ENCODE measurements around the gene OARD1. TPM values are rescaled to one million over a fixed set of nuclear protein-coding genes. Genes with fewer than 3 reads are reported as not detected.

The OARD1 gene
- total and polyA plus RNA-seq, 2 donors, result 16.9 to 26.3 TPM

- 96% methylated on average over 4 of the region's 4 CpGs for WGBS
- no peak overlapping the region for H3K27ac ChIP-seq (ENCODE audit: low read depth)
- DNase-seq (ENCODE audit: extremely low spot score), result no peak
Measured at GRCh38 chr6:41088451-41088850, 16.3 kb upstream of the OARD1 start.

GRCh38 chr6:41085182-41085581 lies 13.0 kb upstream of the OARD1 start:
- no peak for DNase-seq (ENCODE audit: extremely low spot score)
- peaks cover 3% of the 10 kb centered on the region for H3K36me3 ChIP-seq (ENCODE audit: insufficient read depth)
- H3K4me3 ChIP-seq (ENCODE audit: low read depth, low read length), result no peak overlapping the region
- no peak overlapping the region for H3K27ac ChIP-seq (ENCODE audit: low read depth)
- no peaks in the 10 kb centered on the region for H3K4me1 ChIP-seq (ENCODE audit: insufficient read depth)

More at GRCh38 chr6:41088451-41088850, 16.3 kb upstream of the OARD1 start:
- Histone ChIP-seq H3K4me3 (ENCODE audit: low read depth, low read length) (no peak overlapping the region), H3K4me1 (ENCODE audit: insufficient read depth) (no peaks in the 10 kb centered on the region), H3K36me3 (ENCODE audit: insufficient read depth) (peaks cover 6% of the 10 kb centered on the region)

- Histone ChIP-seq H3K27ac (ENCODE audit: low read depth) (no peak overlapping the region), H3K4me1 (ENCODE audit: insufficient read depth) (no peaks in the 10 kb centered on the region), H3K4me3 (ENCODE audit: low read depth, low read length) (no peak overlapping the region), H3K36me3 (ENCODE audit: insufficient read depth) (peaks cover 3% of the 10 kb centered on the region)
- DNase-seq (ENCODE audit: extremely low spot score), result no peak
Measured at GRCh38 chr6:41083072-41083471, 10.9 kb upstream of the OARD1 start.

- Histone ChIP-seq H3K4me1 (ENCODE audit: insufficient read depth) (no peaks in the 10 kb centered on the region), H3K36me3 (ENCODE audit: insufficient read depth) (peaks cover 3% of the 10 kb centered on the region), H3K27ac (ENCODE audit: low read depth) (no peak overlapping the region), H3K4me3 (ENCODE audit: low read depth, low read length) (no peak overlapping the region)
- DNase-seq (ENCODE audit: extremely low spot score), result no peak
- WGBS, result 82% methylated on average over 2 of the region's 2 CpGs
Measured at GRCh38 chr6:41080621-41081020, 8.5 kb upstream of the OARD1 start.

DNA sequence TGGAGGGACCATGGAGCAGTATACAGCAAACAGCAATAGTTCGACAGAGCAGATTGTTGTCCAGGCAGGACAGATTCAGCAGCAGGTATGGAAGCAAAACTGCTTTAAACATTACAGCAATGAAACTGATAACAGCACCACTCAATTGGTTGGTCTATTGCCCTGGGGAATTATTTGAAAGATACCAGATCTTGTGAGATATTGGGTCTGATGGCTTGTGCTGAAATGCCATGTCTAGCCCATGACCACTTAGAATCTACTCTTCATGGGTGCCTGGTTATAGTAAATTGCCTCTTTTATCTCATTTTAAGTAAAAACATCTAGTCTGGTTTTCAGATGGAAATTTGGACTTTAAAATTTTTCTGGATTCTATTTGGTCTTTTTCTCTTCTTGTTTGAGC lies 6.9 kb upstream of the OARD1 start:
- no peak overlapping the region for H3K27ac ChIP-seq (ENCODE audit: low read depth)
- no peak for DNase-seq (ENCODE audit: extremely low spot score)
- 94% methylated on average over 1 of the region's 1 CpG for WGBS
- H3K4me1 ChIP-seq (ENCODE audit: insufficient read depth), result no peaks in the 10 kb centered on the region
- peaks cover 3% of the 10 kb centered on the region for H3K36me3 ChIP-seq (ENCODE audit: insufficient read depth)
- H3K4me3 ChIP-seq (ENCODE audit: low read depth, low read length), result no peak overlapping the region

- no peak for DNase-seq (ENCODE audit: extremely low spot score)
- Histone ChIP-seq H3K27ac (ENCODE audit: low read depth) (no peak overlapping the region), H3K4me1 (ENCODE audit: insufficient read depth) (no peaks in the 10 kb centered on the region), H3K36me3 (ENCODE audit: insufficient read depth) (peaks cover 3% of the 10 kb centered on the region), H3K4me3 (ENCODE audit: low read depth, low read length) (no peak overlapping the region)
- 69% methylated on average over 3 of the region's 3 CpGs for WGBS
Measured at GRCh38 chr6:41078101-41078500, 5.9 kb upstream of the OARD1 start.

DNA sequence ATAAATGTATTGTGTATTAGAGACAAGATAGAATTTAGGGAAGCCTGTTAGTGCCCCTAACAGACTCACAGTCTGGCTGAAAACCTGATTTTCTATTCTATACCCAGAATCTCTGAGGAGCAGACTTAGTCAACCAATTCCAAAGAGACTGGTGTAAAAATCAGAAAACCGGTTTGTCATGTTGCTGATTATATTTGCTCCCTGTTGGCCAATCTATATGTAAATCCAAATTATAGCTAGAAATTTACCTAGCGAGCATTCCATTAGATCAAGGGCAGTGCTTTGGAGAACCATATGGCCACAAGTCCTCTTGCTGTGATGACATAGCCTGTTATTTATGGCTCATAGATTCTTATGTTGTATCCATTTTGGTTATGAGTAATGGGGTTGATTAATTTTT lies 5.4 kb upstream of the OARD1 start:
- no peak for DNase-seq (ENCODE audit: extremely low spot score)
- H3K4me1 ChIP-seq (ENCODE audit: insufficient read depth), result no peaks in the 10 kb centered on the region
- peaks cover 3% of the 10 kb centered on the region for H3K36me3 ChIP-seq (ENCODE audit: insufficient read depth)
- H3K27ac ChIP-seq (ENCODE audit: low read depth), result no peak overlapping the region
- WGBS, result 88% methylated on average over 2 of the region's 2 CpGs
- H3K4me3 ChIP-seq (ENCODE audit: low read depth, low read length), result no peak overlapping the region

DNA sequence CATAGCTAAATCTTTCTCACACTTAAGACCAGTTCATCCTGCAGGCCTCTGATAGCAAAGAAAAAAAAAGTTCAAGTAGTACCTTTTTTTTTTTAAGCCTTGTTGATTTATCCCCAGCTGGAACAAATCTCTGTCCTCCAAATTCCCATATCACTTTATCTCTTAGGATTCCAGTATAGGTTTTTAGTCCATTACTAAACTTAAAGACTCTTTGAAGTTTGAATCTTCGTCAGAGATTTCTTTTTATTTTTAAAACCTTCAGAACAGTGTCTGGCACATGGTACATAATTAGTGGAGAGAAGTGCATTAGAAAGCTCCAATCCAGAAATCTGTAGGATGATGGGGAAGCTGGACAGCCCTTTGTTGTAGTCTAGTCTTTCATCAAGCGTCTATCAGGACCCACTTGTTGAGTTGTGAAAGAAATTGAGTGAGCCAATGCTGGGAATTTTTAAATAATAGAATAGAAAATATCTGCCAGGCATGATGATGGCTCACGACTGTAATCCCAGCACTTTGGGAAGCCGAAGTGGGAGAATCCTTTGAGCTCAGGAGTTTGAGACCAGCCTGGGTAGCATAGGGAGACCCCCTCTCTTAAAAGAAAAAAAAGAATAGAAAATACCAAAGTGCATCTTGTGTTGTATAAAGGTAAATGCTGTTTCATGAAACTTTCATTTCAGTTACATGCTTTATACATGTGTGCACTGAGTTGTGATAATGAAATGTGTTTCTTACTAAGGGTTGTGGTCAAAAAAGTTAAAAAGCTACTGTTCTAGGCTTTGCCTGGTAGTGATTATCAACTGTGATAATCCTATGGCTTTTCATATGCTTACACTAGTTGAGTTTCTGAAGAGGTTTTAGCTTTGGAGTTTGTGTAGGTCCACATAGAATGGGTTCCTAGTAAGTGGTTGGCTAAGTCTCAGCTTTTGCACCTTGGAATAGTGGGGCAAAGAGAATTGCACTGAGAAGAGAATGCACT lies 3.8 kb upstream of the OARD1 start:
- no peak overlapping the region for H3K4me3 ChIP-seq (ENCODE audit: low read depth, low read length)
- 62% methylated on average over 4 of the region's 4 CpGs for WGBS
- no peak for DNase-seq (ENCODE audit: extremely low spot score)
- H3K36me3 ChIP-seq (ENCODE audit: insufficient read depth), result peaks cover 3% of the 10 kb centered on the region
- H3K4me1 ChIP-seq (ENCODE audit: insufficient read depth), result no peaks in the 10 kb centered on the region
- peak overlapping the region; percentile 30 for H3K27ac ChIP-seq (ENCODE audit: low read depth)

DNA sequence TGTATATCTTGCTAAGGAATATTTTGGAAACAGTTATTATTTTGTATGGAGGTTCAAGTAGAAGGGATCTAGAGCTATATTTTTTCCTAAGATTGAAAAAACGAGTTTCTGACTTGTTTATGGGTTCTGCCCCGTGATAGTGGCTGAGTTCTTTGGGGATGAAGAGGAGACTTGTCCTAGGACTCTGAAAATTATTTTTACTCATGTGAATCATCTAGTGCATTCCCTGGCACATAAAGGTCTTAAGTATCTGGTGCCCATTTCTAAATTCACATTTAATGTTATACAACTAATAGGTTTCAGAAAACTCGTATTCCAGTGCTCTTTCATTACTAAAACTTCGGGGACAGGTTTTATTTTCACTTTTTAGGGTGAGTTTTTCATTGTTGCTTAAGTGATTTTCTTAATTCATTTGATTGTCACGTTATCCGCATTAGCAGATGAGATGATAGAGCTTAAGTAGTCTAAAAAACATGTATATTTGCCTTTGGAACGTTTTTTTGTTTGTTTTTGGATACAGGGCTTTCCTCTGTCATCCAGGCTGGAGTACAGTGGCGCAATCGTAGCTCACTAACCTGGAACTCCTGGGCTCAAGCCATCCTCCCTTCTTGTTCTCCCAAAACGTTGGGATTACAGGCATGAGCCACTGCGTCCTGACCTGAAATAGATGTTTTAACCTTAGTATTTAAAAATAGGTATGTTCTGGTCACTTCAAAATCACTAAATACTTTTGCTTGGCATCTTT lies 2.7 kb upstream of the OARD1 start:
- Histone ChIP-seq H3K4me3 (ENCODE audit: low read depth, low read length) (no peak overlapping the region), H3K27ac (ENCODE audit: low read depth) (peak overlapping the region; percentile 5), H3K36me3 (ENCODE audit: insufficient read depth) (peaks cover under 1% of the 10 kb centered on the region), H3K4me1 (ENCODE audit: insufficient read depth) (no peaks in the 10 kb centered on the region)
- 48% methylated on average over 11 of the region's 11 CpGs for WGBS
- DNase-seq (ENCODE audit: extremely low spot score), result no peak

DNA sequence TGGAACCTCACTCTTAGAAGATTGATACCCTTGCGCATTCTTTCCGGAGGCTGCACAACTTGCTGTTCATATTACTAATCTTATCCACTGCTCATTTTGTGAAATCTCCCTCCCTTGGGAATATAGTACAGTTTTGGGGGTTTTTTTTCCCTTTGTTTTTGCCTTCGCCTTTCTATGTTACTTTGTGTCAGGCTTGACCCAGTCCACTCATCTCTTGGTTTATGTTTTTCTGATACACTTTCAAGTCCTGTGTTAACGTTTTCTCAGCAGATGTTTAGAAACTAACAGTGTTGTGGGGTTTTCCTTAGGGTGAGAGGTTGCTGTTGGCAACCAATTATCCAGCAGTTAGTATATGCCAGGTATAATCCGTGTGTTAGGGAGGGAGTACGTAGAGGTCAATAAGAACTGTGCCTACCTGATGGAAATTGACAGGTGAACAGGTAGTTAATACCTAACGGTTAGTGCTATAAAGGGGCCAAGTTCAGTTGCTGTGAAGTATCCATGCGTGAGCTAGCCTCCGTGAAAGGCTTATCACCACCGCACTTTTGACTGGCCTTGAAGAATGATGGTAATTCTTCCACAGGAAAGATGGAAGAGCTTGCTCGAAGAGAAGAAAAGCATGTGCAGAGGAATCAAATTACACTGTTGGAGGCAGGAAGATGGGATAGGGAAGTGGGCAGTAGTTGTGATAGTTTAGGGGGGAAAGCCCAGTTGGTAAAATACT lies 2.0 kb upstream of the OARD1 start:
- Histone ChIP-seq H3K4me1 (ENCODE audit: insufficient read depth) (no peaks in the 10 kb centered on the region), H3K27ac (ENCODE audit: low read depth) (peak overlapping the region; percentile 99)
- WGBS, result 4% methylated on average over 11 of the region's 11 CpGs

GRCh38 chr6:41073203-41073967 lies 1.2 kb upstream of the OARD1 start:
- Histone ChIP-seq H3K27ac (ENCODE audit: low read depth) (peak overlapping the region; percentile 99), H3K4me1 (ENCODE audit: insufficient read depth) (no peaks in the 10 kb centered on the region), H3K36me3 (ENCODE audit: insufficient read depth) (peaks cover 3% of the 10 kb centered on the region), H3K4me3 (ENCODE audit: low read depth, low read length) (peak overlapping the region; percentile 87)
- peak; percentile 62 for DNase-seq (ENCODE audit: extremely low spot score)
- WGBS, result under 1% methylated on average over 74 of the region's 74 CpGs

More for the DNA sequence above, 2.0 kb upstream of the OARD1 start:
- peak overlapping the region; percentile 87 for H3K4me3 ChIP-seq (ENCODE audit: low read depth, low read length)
- DNase-seq (ENCODE audit: extremely low spot score), result no peak
- H3K36me3 ChIP-seq (ENCODE audit: insufficient read depth), result peaks cover 3% of the 10 kb centered on the region

GRCh38 chr6:41072836-41073202 lies 663 bp upstream of the OARD1 start, which contains the start of gene NFYA:
Gene NFYA, plus strand, starts transcription at chr6:41072974. Its CDS starts 6,116 bp downstream, at chr6:41079090.
- peak; percentile 99 for DNase-seq (ENCODE audit: extremely low spot score)
- Histone ChIP-seq H3K4me1 (ENCODE audit: insufficient read depth) (no peaks in the 10 kb centered on the region), H3K36me3 (ENCODE audit: insufficient read depth) (peaks cover 3% of the 10 kb centered on the region), H3K4me3 (ENCODE audit: low read depth, low read length) (peak within 1 kb of the TSS; percentile 87), H3K27ac (ENCODE audit: low read depth) (peak within 1 kb of the TSS; percentile 100)
- WGBS, result under 1% methylated on average over 37 of the region's 37 CpGs

- peak overlapping the region; percentile 100 for H3K27ac ChIP-seq (ENCODE audit: low read depth)
- DNase-seq (ENCODE audit: extremely low spot score), result no peak
- H3K4me3 ChIP-seq (ENCODE audit: low read depth, low read length), result peak overlapping the region; percentile 56
- under 1% methylated on average over 16 of the region's 16 CpGs for WGBS
- peaks cover 3% of the 10 kb centered on the region for H3K36me3 ChIP-seq (ENCODE audit: insufficient read depth)
- H3K4me1 ChIP-seq (ENCODE audit: insufficient read depth), result no peaks in the 10 kb centered on the region
Measured at GRCh38 chr6:41071501-41071922, 644 bp downstream of the OARD1 start.

Data from urinary bladder (tissue), 4 donors.